ENCODE measurements around the gene OTOA.
A peak's percentile ranks its signal among the peaks of the same experiment; 100 is the strongest.
"Not testable (repeated sequence)": the region's sequence is repeated elsewhere in the genome, so short reads cannot be mapped to it uniquely, and the experiment has no call there.

Gene OTOA

GRCh38 chr16:21793310-21793709 is 129.5 kb downstream of the OTOA start:
- H3K36me3 ChIP-seq (ENCODE audit: control insufficient read depth in 4 of 4, insufficient read depth in 4 of 4, low read length in 3 of 4); POLR2A ChIA-PET; H3K27me3 ChIP-seq (replicated peaks in 2 of 5; ENCODE audit: control insufficient read depth in 4 of 5, insufficient read depth in 5 of 5, low read length in 4 of 5); H3K4me1 ChIP-seq (ENCODE audit: control extremely low read depth in 1 of 4, control insufficient read depth in 4 of 4, insufficient read depth in 4 of 4, low read length in 3 of 4); CTCF ChIA-PET; H3K27ac ChIP-seq (ENCODE audit: insufficient read depth in 1 of 2, low read depth in 1 of 2, low read length in 2 of 2, poor library complexity in 1 of 2, severe bottlenecking in 2 of 2); H3K9me3 ChIP-seq (ENCODE audit: control extremely low read depth in 1 of 5, control insufficient read depth in 4 of 5, insufficient read depth in 2 of 5, low read depth in 1 of 5, low read length in 4 of 5); H3K4me3 ChIP-seq (ENCODE audit: control insufficient read depth in 1 of 7, extremely low read depth in 1 of 7, insufficient read depth in 4 of 7, low read depth in 2 of 7, low read length in 6 of 7); DNase-seq: not testable (repeated sequence)
- no CpG with 5 or more reads among the region's 3 CpGs for WGBS (ENCODE audit: insufficient coverage)

- POLR2A ChIA-PET = not testable (repeated sequence)
Observed at GRCh38 chr16:21798601-21799000, 134.8 kb downstream of the OTOA start.

GRCh38 chr16:21801538-21802374 is 138.0 kb downstream of the OTOA start:
- H3K36me3 ChIP-seq (ENCODE audit: control insufficient read depth in 4 of 4, insufficient read depth in 4 of 4, low read length in 3 of 4); POLR2A ChIA-PET; CTCF ChIA-PET; H3K27me3 ChIP-seq (replicated peaks in 2 of 5; ENCODE audit: control insufficient read depth in 4 of 5, insufficient read depth in 5 of 5, low read length in 4 of 5); H3K4me1 ChIP-seq (ENCODE audit: control extremely low read depth in 1 of 4, control insufficient read depth in 4 of 4, insufficient read depth in 4 of 4, low read length in 3 of 4); H3K4me3 ChIP-seq (ENCODE audit: control insufficient read depth in 1 of 7, extremely low read depth in 1 of 7, insufficient read depth in 4 of 7, low read depth in 2 of 7, low read length in 6 of 7); H3K27ac ChIP-seq (ENCODE audit: insufficient read depth in 1 of 2, low read depth in 1 of 2, low read length in 2 of 2, poor library complexity in 1 of 2, severe bottlenecking in 2 of 2); H3K9me3 ChIP-seq (ENCODE audit: control extremely low read depth in 1 of 5, control insufficient read depth in 4 of 5, insufficient read depth in 2 of 5, low read depth in 1 of 5, low read length in 4 of 5): not testable (repeated sequence)
- DNase-seq = peak; percentile 40 to 69 (median 62)
- WGBS (ENCODE audit: insufficient coverage) = no CpG with 5 or more reads among the region's 13 CpGs

More at GRCh38 chr16:21798601-21799000, 134.8 kb downstream of the OTOA start:
- H3K36me3 ChIP-seq (ENCODE audit: control insufficient read depth in 4 of 4, insufficient read depth in 4 of 4, low read length in 3 of 4); H3K27ac ChIP-seq (ENCODE audit: insufficient read depth in 1 of 2, low read depth in 1 of 2, low read length in 2 of 2, poor library complexity in 1 of 2, severe bottlenecking in 2 of 2); DNase-seq; H3K9me3 ChIP-seq (ENCODE audit: control extremely low read depth in 1 of 5, control insufficient read depth in 4 of 5, insufficient read depth in 2 of 5, low read depth in 1 of 5, low read length in 4 of 5); H3K27me3 ChIP-seq (replicated peaks in 2 of 5; ENCODE audit: control insufficient read depth in 4 of 5, insufficient read depth in 5 of 5, low read length in 4 of 5); CTCF ChIA-PET; H3K4me1 ChIP-seq (ENCODE audit: control extremely low read depth in 1 of 4, control insufficient read depth in 4 of 4, insufficient read depth in 4 of 4, low read length in 3 of 4); H3K4me3 ChIP-seq (ENCODE audit: control insufficient read depth in 1 of 7, extremely low read depth in 1 of 7, insufficient read depth in 4 of 7, low read depth in 2 of 7, low read length in 6 of 7): not testable (repeated sequence)
- no CpG with 5 or more reads among the region's 3 CpGs for WGBS (ENCODE audit: insufficient coverage)

GRCh38 chr16:21802375-21802663 is 138.6 kb downstream of the OTOA start:
- H3K27ac ChIP-seq (ENCODE audit: insufficient read depth in 1 of 2, low read depth in 1 of 2, low read length in 2 of 2, poor library complexity in 1 of 2, severe bottlenecking in 2 of 2); H3K36me3 ChIP-seq (ENCODE audit: control insufficient read depth in 4 of 4, insufficient read depth in 4 of 4, low read length in 3 of 4); CTCF ChIA-PET; H3K27me3 ChIP-seq (replicated peaks in 2 of 5; ENCODE audit: control insufficient read depth in 4 of 5, insufficient read depth in 5 of 5, low read length in 4 of 5); DNase-seq; H3K4me1 ChIP-seq (ENCODE audit: control extremely low read depth in 1 of 4, control insufficient read depth in 4 of 4, insufficient read depth in 4 of 4, low read length in 3 of 4); POLR2A ChIA-PET; H3K9me3 ChIP-seq (ENCODE audit: control extremely low read depth in 1 of 5, control insufficient read depth in 4 of 5, insufficient read depth in 2 of 5, low read depth in 1 of 5, low read length in 4 of 5); H3K4me3 ChIP-seq (ENCODE audit: control insufficient read depth in 1 of 7, extremely low read depth in 1 of 7, insufficient read depth in 4 of 7, low read depth in 2 of 7, low read length in 6 of 7): not testable (repeated sequence)
- no CpG with 5 or more reads among the region's 2 CpGs for WGBS (ENCODE audit: insufficient coverage)

Data from common myeloid progenitor, CD34-positive (primary cell).